Parathyroid adenoma (tissue), 2 donors: ENCODE data around the gene HSPA4L.

Experiments used
- H2AFZ ChIP-seq: fragments of 300-600 bp; sonication (generic); one replicate; pipeline ENCODE4 v1.7.0; 2017; ENCODE audit warnings: antibody characterized with exemption, mild to moderate bottlenecking
- H3K27ac ChIP-seq: fragments of 300-600 bp; sonication (generic); one replicate; pipeline ENCODE4 v1.7.0; 2017
- H3K27me3 ChIP-seq: fragments of 300-600 bp; sonication (generic); one replicate; pipeline ENCODE4 v1.7.0; 2017; ENCODE audit warnings: low read length; ENCODE audit not compliant: control insufficient read depth, insufficient read depth
- H3K36me3 ChIP-seq: fragments of 300-600 bp; sonication (generic); one replicate; pipeline ENCODE4 v1.7.0; 2017; ENCODE audit warnings: low read length; ENCODE audit not compliant: control insufficient read depth, insufficient read depth
- H3K4me1 ChIP-seq: fragments of 300-600 bp; sonication (generic); one replicate; pipeline ENCODE4 v1.7.0; 2017; ENCODE audit warnings: control low read depth
- H3K4me2 ChIP-seq: fragments of 300-600 bp; sonication (generic); one replicate; pipeline ENCODE4 v1.7.0; 2017; ENCODE audit warnings: low read length
- H3K4me3 ChIP-seq: fragments of 300-600 bp; sonication (generic); one replicate; pipeline ENCODE4 v1.7.0; 2017; ENCODE audit warnings: low read depth, low read length
- H3K79me2 ChIP-seq: fragments of 300-600 bp; sonication (generic); one replicate; pipeline ENCODE4 v1.7.0; 2017; ENCODE audit warnings: control low read depth
- H3K9ac ChIP-seq: fragments of 300-600 bp; sonication (generic); one replicate; pipeline ENCODE4 v1.7.0; 2017; ENCODE audit warnings: mild to moderate bottlenecking
- H3K9me3 ChIP-seq: fragments of 300-600 bp; sonication (generic); one replicate; pipeline ENCODE4 v1.7.0; 2017; ENCODE audit warnings: low read length; ENCODE audit not compliant: control insufficient read depth
- CTCF ChIP-seq: fragments of 300-600 bp; sonication (generic); IDR thresholded peaks from one replicate; pipeline ENCODE4 v1.7.0; 2017; ENCODE audit warnings: antibody characterized with exemption, mild to moderate bottlenecking
- donor health status: primary hyperparathyroidism.

HSPA4L gene

GRCh38 chr4:127856196-127856812 is 74.2 kb downstream of the HSPA4L start:
- H3K9me3 ChIP-seq: no peaks in the 10 kb centered on the region
- no peak for TF ChIP-seq CTCF
- no peaks in the 10 kb centered on the region for H3K27me3 ChIP-seq
- H3K4me3 ChIP-seq: no peak overlapping the region
- no peaks in the 10 kb centered on the region for H3K4me1 ChIP-seq
- H2AFZ ChIP-seq: no peak overlapping the region
- no peaks in the 10 kb centered on the region for H3K79me2 ChIP-seq
- no peaks in the 10 kb centered on the region for H3K36me3 ChIP-seq
- H3K4me2 ChIP-seq: no peak overlapping the region
- no peak overlapping the region for H3K27ac ChIP-seq
- H3K9ac ChIP-seq: no peak overlapping the region

- H3K27ac ChIP-seq: no peak overlapping the region
- H3K9me3 ChIP-seq: no peaks in the 10 kb centered on the region
- H2AFZ ChIP-seq: no peak overlapping the region
- no peaks in the 10 kb centered on the region for H3K36me3 ChIP-seq
- no peak overlapping the region for H3K4me2 ChIP-seq
- H3K4me1 ChIP-seq: no peaks in the 10 kb centered on the region
- no peak for TF ChIP-seq CTCF
- no peak overlapping the region for H3K4me3 ChIP-seq
- H3K9ac ChIP-seq: no peak overlapping the region
- H3K27me3 ChIP-seq: no peaks in the 10 kb centered on the region
- H3K79me2 ChIP-seq: no peaks in the 10 kb centered on the region
Measured at GRCh38 chr4:127856813-127857447, 74.8 kb downstream of the HSPA4L start.

- Histone ChIP-seq H3K4me2 (no peak overlapping the region), H3K27ac (no peak overlapping the region), H2AFZ (no peak overlapping the region), H3K9me3 (no peaks in the 10 kb centered on the region), H3K4me1 (no peaks in the 10 kb centered on the region), H3K36me3 (no peaks in the 10 kb centered on the region), H3K4me3 (no peak overlapping the region), H3K27me3 (no peaks in the 10 kb centered on the region), H3K9ac (no peak overlapping the region), H3K79me2 (no peaks in the 10 kb centered on the region)
- TF ChIP-seq CTCF: no peak
Measured at GRCh38 chr4:127857641-127858040, 75.5 kb downstream of the HSPA4L start.

- Histone ChIP-seq H3K9me3 (no peaks in the 10 kb centered on the region), H3K79me2 (no peaks in the 10 kb centered on the region), H2AFZ (no peak overlapping the region), H3K4me2 (no peak overlapping the region), H3K4me3 (no peak overlapping the region), H3K27ac (no peak overlapping the region), H3K9ac (no peak overlapping the region), H3K27me3 (no peaks in the 10 kb centered on the region), H3K4me1 (no peaks in the 10 kb centered on the region), H3K36me3 (no peaks in the 10 kb centered on the region)
- TF ChIP-seq CTCF: no peak
Measured at GRCh38 chr4:127868196-127868595, 86.1 kb downstream of the HSPA4L start.

GRCh38 chr4:127870281-127870680 is 88.2 kb downstream of the HSPA4L start:
- Histone ChIP-seq H2AFZ (no peak overlapping the region), H3K4me3 (no peak overlapping the region), H3K79me2 (no peaks in the 10 kb centered on the region), H3K27ac (no peak overlapping the region), H3K9me3 (no peaks in the 10 kb centered on the region), H3K4me1 (no peaks in the 10 kb centered on the region), H3K9ac (no peak overlapping the region), H3K27me3 (no peaks in the 10 kb centered on the region), H3K4me2 (no peak overlapping the region), H3K36me3 (no peaks in the 10 kb centered on the region)
- TF ChIP-seq CTCF: no peak
